ENCODE results near the gene RABL2B.

Gene RABL2B

DNA sequence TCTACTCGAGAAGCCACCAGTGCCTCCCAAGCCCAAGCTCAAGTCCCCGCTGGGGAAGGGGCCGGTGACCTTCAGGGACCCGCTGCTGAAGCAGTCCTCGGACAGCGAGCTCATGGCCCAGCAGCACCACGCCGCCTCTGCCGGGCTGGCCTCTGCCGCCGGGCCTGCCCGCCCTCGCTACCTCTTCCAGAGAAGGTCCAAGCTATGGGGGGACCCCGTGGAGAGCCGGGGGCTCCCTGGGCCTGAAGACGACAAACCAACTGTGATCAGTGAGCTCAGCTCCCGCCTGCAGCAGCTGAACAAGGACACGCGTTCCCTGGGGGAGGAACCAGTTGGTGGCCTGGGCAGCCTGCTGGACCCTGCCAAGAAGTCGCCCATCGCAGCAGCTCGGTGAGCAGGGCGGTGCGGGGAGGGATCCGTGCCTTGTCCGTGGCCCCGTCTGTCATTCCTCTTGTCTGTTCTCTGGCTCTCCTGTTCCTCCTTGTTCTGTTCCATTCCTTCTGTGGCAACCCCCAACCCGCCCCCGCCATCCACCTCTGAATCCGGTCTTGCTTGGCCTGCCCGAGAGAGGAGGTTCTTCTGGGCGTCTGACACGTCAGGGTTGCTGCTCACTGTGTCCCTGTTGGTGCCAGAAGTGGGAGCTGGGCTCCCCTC, 61.3 kb downstream of the RABL2B start:
- no peak for DNase-seq

DNA sequence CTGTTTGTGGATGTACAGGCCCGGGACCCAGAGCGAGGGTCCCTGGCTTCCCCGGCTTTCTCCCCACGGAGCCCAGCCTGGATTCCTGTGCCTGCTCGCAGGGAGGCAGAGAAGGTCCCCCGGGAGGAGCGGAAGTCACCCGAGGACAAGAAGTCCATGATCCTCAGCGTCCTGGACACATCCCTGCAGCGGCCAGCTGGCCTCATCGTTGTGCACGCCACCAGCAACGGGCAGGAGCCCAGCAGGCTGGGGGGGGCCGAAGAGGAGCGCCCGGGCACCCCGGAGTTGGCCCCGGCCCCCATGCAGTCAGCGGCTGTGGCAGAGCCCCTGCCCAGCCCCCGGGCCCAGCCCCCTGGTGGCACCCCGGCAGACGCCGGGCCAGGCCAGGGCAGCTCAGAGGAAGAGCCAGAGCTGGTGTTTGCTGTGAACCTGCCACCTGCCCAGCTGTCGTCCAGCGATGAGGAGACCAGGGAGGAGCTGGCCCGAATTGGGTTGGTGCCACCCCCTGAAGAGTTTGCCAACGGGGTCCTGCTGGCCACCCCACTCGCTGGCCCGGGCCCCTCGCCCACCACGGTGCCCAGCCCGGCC, 62.1 kb downstream of the RABL2B start:
- DNase-seq, result no peak

DNA sequence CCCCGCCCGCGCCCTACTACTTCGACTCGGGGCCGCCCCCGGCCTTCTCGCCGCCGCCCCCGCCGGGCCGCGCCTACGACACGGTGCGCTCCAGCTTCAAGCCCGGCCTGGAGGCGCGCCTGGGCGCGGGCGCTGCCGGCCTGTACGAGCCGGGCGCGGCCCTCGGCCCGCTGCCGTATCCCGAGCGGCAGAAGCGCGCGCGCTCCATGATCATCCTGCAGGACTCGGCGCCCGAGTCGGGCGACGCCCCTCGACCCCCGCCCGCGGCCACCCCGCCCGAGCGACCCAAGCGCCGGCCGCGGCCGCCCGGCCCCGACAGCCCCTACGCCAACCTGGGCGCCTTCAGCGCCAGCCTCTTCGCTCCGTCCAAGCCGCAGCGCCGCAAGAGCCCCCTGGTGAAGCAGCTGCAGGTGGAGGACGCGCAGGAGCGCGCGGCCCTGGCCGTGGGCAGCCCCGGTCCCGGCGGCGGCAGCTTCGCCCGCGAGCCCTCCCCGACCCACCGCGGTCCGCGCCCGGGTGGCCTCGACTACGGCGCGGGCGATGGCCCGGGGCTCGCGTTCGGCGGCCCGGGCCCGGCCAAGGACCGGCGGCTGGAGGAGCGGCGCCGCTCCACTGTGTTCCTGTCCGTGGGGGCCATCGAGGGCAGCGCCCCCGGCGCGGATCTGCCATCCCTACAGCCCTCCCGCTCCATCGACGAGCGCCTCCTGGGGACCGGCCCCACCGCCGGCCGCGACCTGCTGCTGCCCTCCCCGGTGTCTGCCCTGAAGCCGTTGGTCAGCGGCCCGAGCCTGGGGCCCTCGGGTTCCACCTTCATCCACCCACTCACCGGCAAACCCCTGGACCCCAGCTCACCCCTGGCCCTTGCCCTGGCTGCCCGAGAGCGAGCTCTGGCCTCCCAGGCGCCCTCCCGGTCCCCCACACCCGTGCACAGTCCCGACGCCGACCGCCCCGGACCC, 62.9 kb downstream of the RABL2B start:
- no peak for DNase-seq

DNA sequence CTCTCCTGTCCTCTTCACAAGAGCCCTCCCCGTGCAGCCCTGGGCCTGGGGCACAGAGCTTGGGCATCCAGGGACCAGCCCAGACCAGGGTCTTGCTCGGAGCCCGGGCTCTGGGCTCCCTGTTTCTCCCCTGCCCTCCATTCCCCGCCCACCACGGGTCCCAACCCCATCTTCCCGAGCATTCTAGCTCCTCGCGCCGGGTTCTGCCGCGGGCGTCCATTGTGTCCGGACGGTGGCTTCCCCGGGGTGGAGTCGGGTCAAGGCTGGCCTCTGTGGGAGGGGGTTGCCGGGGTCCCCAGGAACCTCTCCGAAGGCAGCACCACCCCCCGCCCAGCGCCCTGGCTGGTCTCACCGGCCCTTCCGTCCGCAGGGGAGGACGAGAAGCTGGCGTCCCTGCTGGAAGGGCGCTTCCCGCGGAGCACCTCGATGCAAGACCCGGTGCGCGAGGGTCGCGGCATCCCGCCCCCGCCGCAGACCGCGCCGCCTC, 63.6 kb downstream of the RABL2B start:
- DNase-seq, result no peak

DNA sequence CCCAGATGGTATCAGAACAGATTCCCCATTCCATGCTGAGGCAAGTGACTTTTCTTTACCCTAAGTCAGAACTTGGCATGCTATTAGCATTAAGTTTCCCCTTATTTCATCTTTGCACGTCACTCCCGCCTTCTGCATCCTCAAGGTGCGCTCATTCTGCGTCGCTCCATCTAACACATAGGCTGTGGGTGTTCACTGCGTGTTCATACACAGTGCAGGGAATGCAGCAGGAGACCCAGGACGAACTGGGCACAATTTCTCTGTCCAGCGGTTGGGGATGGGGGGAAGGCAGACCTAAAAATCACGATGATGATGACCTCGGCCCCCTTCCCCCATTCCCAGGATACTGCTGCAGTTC, 65.1 kb downstream of the RABL2B start:
- DNase-seq, result no peak

DNA sequence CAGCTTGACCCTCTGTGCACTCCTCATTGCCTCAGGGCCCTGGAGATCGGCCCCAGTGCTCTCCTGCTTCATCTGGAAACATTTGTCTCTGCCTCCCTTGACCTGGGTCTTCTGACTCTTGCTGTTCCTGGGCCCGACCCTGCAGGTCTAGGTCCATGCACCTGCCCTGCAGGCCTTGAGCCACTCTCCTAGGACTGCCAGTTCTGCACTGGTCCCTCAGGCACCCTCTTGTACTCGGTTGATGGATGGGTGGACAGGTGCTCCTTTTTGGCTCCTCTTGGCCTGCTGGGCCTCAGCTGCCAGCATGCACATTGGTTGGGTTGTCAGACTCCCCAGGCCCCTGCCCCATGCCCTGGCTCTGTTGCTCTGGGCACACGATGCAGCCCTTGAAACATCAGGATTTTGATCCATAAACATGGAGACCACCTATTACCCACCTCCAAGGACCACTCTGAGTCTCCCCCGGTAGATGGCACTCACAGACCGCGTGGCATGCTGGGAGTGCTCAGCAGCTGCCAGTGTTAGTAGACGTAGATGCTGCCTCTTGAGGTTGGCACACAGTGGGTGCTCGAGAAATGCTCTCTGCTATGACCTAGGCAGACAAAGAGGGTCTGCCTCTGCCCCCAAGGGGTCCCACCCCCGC, 65.6 kb downstream of the RABL2B start:
- DNase-seq, result no peak

Data from fibroblast of upper back skin (primary cell).